GM13977 (cell line): ENCODE data around the gene GSE1.

Source experiments
- DNase-seq: peaks from one replicate; pipeline ENCODE4 v3.0.0; 2012; ENCODE audit warnings: low spot score
- CTCF ChIP-seq: IDR thresholded peaks from 2 replicates; pipeline ENCODE4 v1.5.1; 2012; ENCODE audit warnings: mild to moderate bottlenecking, control low read depth; ENCODE audit not compliant: insufficient read depth; ENCODE audit errors: extremely low read depth, missing control alignments
- in situ Hi-C: fragments of 300-500 bp; cut with MboI; formaldehyde crosslinking; loops from one replicate; pipeline ENCODE4 v1.12.0; 2022; ENCODE audit warnings: low sequenced_read_pairs, low pct_unique_long_range_greater_than_20kb, mixed read lengths, inconsistent platforms; ENCODE audit not compliant: unreplicated experiment

The GSE1 gene

GRCh38 chr16:85643631-85644030, 30.5 kb downstream of the GSE1 start:
- no peak for DNase-seq
- in situ Hi-C loops = no loop called here
- TF ChIP-seq CTCF = no peak

GRCh38 chr16:85644093-85644712, 31.1 kb downstream of the GSE1 start:
- no peak for TF ChIP-seq CTCF
- DNase-seq = no peak
- in situ Hi-C loops = no loop called here

GRCh38 chr16:85645021-85645589, 32.0 kb downstream of the GSE1 start:
- no peak for TF ChIP-seq CTCF
- no peak for DNase-seq
- in situ Hi-C loops = no loop called here

GRCh38 chr16:85646358-85646907, 33.3 kb downstream of the GSE1 start:
- no peak for TF ChIP-seq CTCF
- no peak for DNase-seq
- in situ Hi-C loops = no loop called here

- no peak for DNase-seq
- TF ChIP-seq CTCF = no peak
- in situ Hi-C loops = no loop called here
Observed at GRCh38 chr16:85646976-85647375, 33.9 kb downstream of the GSE1 start.

- no peak for TF ChIP-seq CTCF
- DNase-seq = no peak
- in situ Hi-C loops = no loop called here
Observed at GRCh38 chr16:85648070-85648714, 35.1 kb downstream of the GSE1 start.
